H9 (cell line): ENCODE measurements around the gene TACC2. TPM values are rescaled to one million over a fixed set of nuclear protein-coding genes. Genes with fewer than 3 reads are reported as not detected.

ENCODE experiments used
- DNase-seq: peaks from one replicate; pipeline ENCODE4 v3.0.0-alpha.2; 2017
- H2AFZ ChIP-seq: one replicate; pipeline ENCODE4 v1.6.1; 2013; ENCODE audit warnings: mild to moderate bottlenecking, low read length, control low read depth, moderate library complexity
- H2AK5ac ChIP-seq: 2 replicates; pipeline ENCODE4 v1.6.1; 2013; ENCODE audit warnings: low read length, control low read depth, mixed read lengths; ENCODE audit not compliant: insufficient read length
- H2BK120ac ChIP-seq: one replicate; pipeline ENCODE4 v1.6.1; 2013; ENCODE audit warnings: low read depth, mild to moderate bottlenecking, low read length, control low read depth, inconsistent platforms; ENCODE audit not compliant: poor library complexity, severe bottlenecking
- H2BK12ac ChIP-seq: 2 replicates; pipeline ENCODE4 v1.6.1; 2013; ENCODE audit warnings: low read length, control low read depth, mixed read lengths, low read depth; ENCODE audit not compliant: insufficient read length
- H2BK15ac ChIP-seq: 2 replicates; pipeline ENCODE4 v1.6.1; 2013; ENCODE audit warnings: low read depth, low read length, control low read depth
- H2BK20ac ChIP-seq: one replicate; pipeline ENCODE4 v1.6.1; 2013; ENCODE audit warnings: low read depth, mild to moderate bottlenecking, low read length, control low read depth, inconsistent platforms; ENCODE audit not compliant: poor library complexity, severe bottlenecking
- H2BK5ac ChIP-seq: 2 replicates; pipeline ENCODE4 v1.6.1; 2013; ENCODE audit warnings: low read length, control low read depth, mixed read lengths; ENCODE audit not compliant: insufficient read length
- H3K14ac ChIP-seq: 2 replicates; pipeline ENCODE4 v1.6.1; 2013; ENCODE audit warnings: low read length, control low read depth; ENCODE audit not compliant: insufficient read depth
- H3K18ac ChIP-seq: 2 replicates; pipeline ENCODE4 v1.6.1; 2013; ENCODE audit warnings: low read depth, mild to moderate bottlenecking, mixed read lengths, low read length, control low read depth; ENCODE audit not compliant: insufficient read length
- H3K23ac ChIP-seq: 2 replicates; pipeline ENCODE4 v1.6.1; 2013; ENCODE audit warnings: low read length, control low read depth, mixed read lengths, low read depth; ENCODE audit not compliant: insufficient read length
- H3K23me2 ChIP-seq: 2 replicates; pipeline ENCODE4 v1.6.1; 2013; ENCODE audit warnings: low read depth, mild to moderate bottlenecking, mixed read lengths, low read length, control low read depth; ENCODE audit not compliant: insufficient read length, poor library complexity, severe bottlenecking
- H3K27ac ChIP-seq: 2 replicates; pipeline ENCODE4 v1.5.1; 2013; ENCODE audit warnings: low read length, control low read depth, mixed read lengths, low read depth; ENCODE audit not compliant: insufficient read length
- H3K27me3 ChIP-seq: 2 replicates; pipeline ENCODE4 v1.6.1; 2013; ENCODE audit warnings: low read length, control low read depth, inconsistent platforms; ENCODE audit not compliant: insufficient read depth
- H3K4ac ChIP-seq: 2 replicates; pipeline ENCODE4 v1.6.1; 2013; ENCODE audit warnings: low read depth, mild to moderate bottlenecking, control low read depth, inconsistent platforms, low read length, moderate library complexity
- H3K4me1 ChIP-seq: 2 replicates; pipeline ENCODE4 v1.6.1; 2013; ENCODE audit warnings: low read length, control low read depth, inconsistent platforms; ENCODE audit not compliant: insufficient read depth
- H3K4me2 ChIP-seq: 2 replicates; pipeline ENCODE4 v1.6.1; 2013; ENCODE audit warnings: low read length, control low read depth, mixed read lengths; ENCODE audit not compliant: insufficient read length, insufficient read depth
- H3K56ac ChIP-seq: 2 replicates; pipeline ENCODE4 v1.6.1; 2013; ENCODE audit warnings: low read depth, mild to moderate bottlenecking, mixed read lengths, low read length, control low read depth; ENCODE audit not compliant: insufficient read length
- H3K79me1 ChIP-seq: 2 replicates; pipeline ENCODE4 v1.6.1; 2013; ENCODE audit warnings: low read depth, mild to moderate bottlenecking, moderate library complexity, low read length, control low read depth, inconsistent platforms; ENCODE audit not compliant: insufficient read depth, poor library complexity, severe bottlenecking
- H3K79me2 ChIP-seq: 2 replicates; pipeline ENCODE4 v1.6.1; 2013; ENCODE audit warnings: low read length, control low read depth, inconsistent platforms; ENCODE audit not compliant: insufficient read depth
- H3K9ac ChIP-seq: 2 replicates; pipeline ENCODE4 v1.6.1; 2013; ENCODE audit warnings: low read length, control low read depth, mixed read lengths; ENCODE audit not compliant: insufficient read length; ENCODE audit errors: extremely low read depth
- H3K9me3 ChIP-seq: one replicate; pipeline ENCODE4 v1.6.1; 2013; ENCODE audit warnings: low read depth, low read length, inconsistent platforms; ENCODE audit not compliant: control insufficient read depth
- H3T11ph ChIP-seq: one replicate; pipeline ENCODE4 v1.6.1; 2013; ENCODE audit warnings: mild to moderate bottlenecking, low read length, control low read depth, inconsistent platforms
- H4K20me1 ChIP-seq: one replicate; pipeline ENCODE4 v1.6.1; 2013; ENCODE audit not compliant: control insufficient read depth, insufficient read length, insufficient read depth
- H4K5ac ChIP-seq: 2 replicates; pipeline ENCODE4 v1.6.1; 2013; ENCODE audit warnings: low read depth, mild to moderate bottlenecking, mixed read lengths, low read length, control low read depth; ENCODE audit not compliant: insufficient read length
- H4K8ac ChIP-seq: replicated peaks from 2 replicates; pipeline ENCODE4 v1.6.1; 2013; ENCODE audit warnings: low read length, control low read depth, mixed read lengths, low read depth; ENCODE audit not compliant: insufficient read length
- H4K91ac ChIP-seq: 2 replicates; pipeline ENCODE4 v1.6.1; 2013; ENCODE audit warnings: low read depth, mild to moderate bottlenecking, moderate library complexity, mixed read lengths, low read length, control low read depth; ENCODE audit not compliant: insufficient read length
- H3K27ac Mint-ChIP-seq, 3 experiments: 2 replicates in 2 of 3; 3 replicates in 1 of 3; pipeline ENCODE4 v1.8.0; 2020 to 2021; ENCODE audit warnings: mixed read lengths in 3 of 3, mild to moderate bottlenecking in 1 of 3, moderate library complexity in 1 of 3
- H3K27me3 Mint-ChIP-seq: 2 replicates; pipeline ENCODE4 v1.8.0; 2021; ENCODE audit warnings: low read depth, mild to moderate bottlenecking, moderate library complexity, mixed read lengths
- H3K36me3 Mint-ChIP-seq, 3 experiments: 2 replicates in 2 of 3; 3 replicates in 1 of 3; pipeline ENCODE4 v1.8.0; 2020 to 2021; ENCODE audit warnings: low read depth in 3 of 3, mixed read lengths in 3 of 3; ENCODE audit not compliant: insufficient read depth in 1 of 3
- H3K4me1 Mint-ChIP-seq, 2 experiments: 2 replicates each; pipeline ENCODE4 v1.8.0; 2020; ENCODE audit warnings: mixed read lengths in 2 of 2
- H3K4me3 Mint-ChIP-seq, 2 experiments: 2 replicates in 1 of 2; 3 replicates in 1 of 2; pipeline ENCODE4 v1.8.0; 2020 to 2021; ENCODE audit warnings: mild to moderate bottlenecking in 2 of 2, mixed read lengths in 2 of 2, moderate library complexity in 1 of 2
- H3K9me3 Mint-ChIP-seq, 2 experiments: 2 replicates in 1 of 2; 3 replicates in 1 of 2; pipeline ENCODE4 v1.8.0; 2020; ENCODE audit warnings: mild to moderate bottlenecking in 2 of 2, mixed read lengths in 2 of 2, moderate library complexity in 1 of 2
- WGBS: extraction: QIAGEN DNeasy Blood & Tissue Kit; methylation state at CpG from one replicate; pipeline ENCODE4 v1.1.7; 2013; ENCODE audit warnings: missing lambda C conversion rate, low lambda C conversion rate, mixed read lengths; ENCODE audit not compliant: insufficient read length; ENCODE audit errors: extremely low coverage; 5-methylcytosine and 5-hydroxymethylcytosine counted together
- total RNA-seq: library from RNA; stranded (reverse); gene quantifications from 2 replicates; pipeline ENCODE4 v1.2.1, GENCODE V29; 2021
- TF ChIP-seq, protein P1 (sequence below): fragments of 200-600 bp; sonication (generic); conservative IDR thresholded peaks from 3 replicates; pipeline ENCODE4 v1.8.0; 2021; ENCODE audit warnings: antibody characterized with exemption, mild to moderate bottlenecking

TACC2 gene
- total RNA-seq, 1 experiment from 2014 or later, result 58.1 TPM

DNA sequence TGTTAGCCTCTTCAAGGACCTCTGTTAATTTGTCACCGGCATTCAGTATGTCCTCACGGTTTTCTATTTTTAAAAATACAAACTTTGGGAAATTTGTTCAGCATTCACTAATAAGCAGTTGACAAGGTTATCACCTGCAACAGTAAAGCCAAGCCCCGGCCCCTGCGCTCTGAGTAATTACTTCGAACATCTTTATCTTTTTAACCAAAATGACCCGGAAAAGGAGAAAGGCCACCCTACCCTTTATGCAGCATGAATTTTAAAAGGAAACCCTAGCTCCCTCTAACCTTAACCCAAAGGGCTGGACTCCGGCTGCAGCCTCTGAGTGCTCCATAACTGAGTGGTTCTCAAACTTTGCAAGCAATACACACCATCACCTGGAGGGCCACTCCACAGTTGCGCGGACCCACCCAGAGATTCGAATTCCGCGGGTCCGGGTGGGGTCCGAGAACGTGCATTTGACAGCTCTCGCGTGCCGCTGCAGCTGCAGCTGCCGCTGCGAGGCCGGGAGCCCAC is 14.9 kb upstream of the TACC2 start:
- WGBS, result no CpG with 5 or more reads among the region's 21 CpGs
- H3K27ac Mint-ChIP-seq, result no peak overlapping the region
- no peak overlapping the region for H2BK15ac ChIP-seq
- H3K27me3 ChIP-seq, result no peaks in the 10 kb centered on the region
- H3K4me1 Mint-ChIP-seq, result peaks cover 11 to 15% of the 10 kb centered on the region in 2 experiments
- peaks cover 28 to 59% (median 54%) of the 10 kb centered on the region in 3 experiments for H3K36me3 Mint-ChIP-seq
- no peaks in the 10 kb centered on the region; the same call in 1 of the 2 replicates for H3K4me1 ChIP-seq
- peak overlapping the region; percentile 97 for H3K4me2 ChIP-seq
- no peak for DNase-seq
- no peak overlapping the region for H3K23ac ChIP-seq
- peaks cover 18% of the 10 kb centered on the region for H3K9me3 ChIP-seq
- H3K4ac ChIP-seq, result no peak overlapping the region
- H4K5ac ChIP-seq, result no peak overlapping the region
- peaks cover 2% of the 10 kb centered on the region; the same call in 1 of the 2 replicates for H3K79me2 ChIP-seq
- H3K18ac ChIP-seq, result peak overlapping the region; percentile 72
- peak overlapping the region; percentile 87; the same call in 1 of the 2 replicates for H3K14ac ChIP-seq
- no peak overlapping the region for H2BK120ac ChIP-seq
- no peak overlapping the region for H2BK20ac ChIP-seq
- H2AK5ac ChIP-seq, result no peak overlapping the region
- peaks cover 20 to 29% of the 10 kb centered on the region in 2 experiments for H3K9me3 Mint-ChIP-seq
- no peak overlapping the region for H2BK12ac ChIP-seq
- H3K4me3 Mint-ChIP-seq, result peak overlapping the region; percentile 81 to 88
- H3K79me1 ChIP-seq, result no peaks in the 10 kb centered on the region
- H3K27me3 Mint-ChIP-seq, result peaks cover 5% of the 10 kb centered on the region
- peaks cover 6% of the 10 kb centered on the region for H3K23me2 ChIP-seq
- no peaks in the 10 kb centered on the region for H4K20me1 ChIP-seq
- no peak overlapping the region for H3K27ac ChIP-seq
- no peak overlapping the region for H3K56ac ChIP-seq
- peak overlapping the region; percentile 74 for H3K9ac ChIP-seq
- no peak overlapping the region for H3T11ph ChIP-seq
- no peak overlapping the region for H4K91ac ChIP-seq
- H2BK5ac ChIP-seq, result no peak overlapping the region
- H2AFZ ChIP-seq, result no peak overlapping the region
- H4K8ac ChIP-seq, result no peak overlapping the region
- TF ChIP-seq, protein P1, sequence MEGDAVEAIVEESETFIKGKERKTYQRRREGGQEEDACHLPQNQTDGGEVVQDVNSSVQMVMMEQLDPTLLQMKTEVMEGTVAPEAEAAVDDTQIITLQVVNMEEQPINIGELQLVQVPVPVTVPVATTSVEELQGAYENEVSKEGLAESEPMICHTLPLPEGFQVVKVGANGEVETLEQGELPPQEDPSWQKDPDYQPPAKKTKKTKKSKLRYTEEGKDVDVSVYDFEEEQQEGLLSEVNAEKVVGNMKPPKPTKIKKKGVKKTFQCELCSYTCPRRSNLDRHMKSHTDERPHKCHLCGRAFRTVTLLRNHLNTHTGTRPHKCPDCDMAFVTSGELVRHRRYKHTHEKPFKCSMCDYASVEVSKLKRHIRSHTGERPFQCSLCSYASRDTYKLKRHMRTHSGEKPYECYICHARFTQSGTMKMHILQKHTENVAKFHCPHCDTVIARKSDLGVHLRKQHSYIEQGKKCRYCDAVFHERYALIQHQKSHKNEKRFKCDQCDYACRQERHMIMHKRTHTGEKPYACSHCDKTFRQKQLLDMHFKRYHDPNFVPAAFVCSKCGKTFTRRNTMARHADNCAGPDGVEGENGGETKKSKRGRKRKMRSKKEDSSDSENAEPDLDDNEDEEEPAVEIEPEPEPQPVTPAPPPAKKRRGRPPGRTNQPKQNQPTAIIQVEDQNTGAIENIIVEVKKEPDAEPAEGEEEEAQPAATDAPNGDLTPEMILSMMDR, result no peak
